GM12878 (cell line): Measurements from ENCODE around the gene CCDC68. TPM values are rescaled to one million over a fixed set of nuclear protein-coding genes. Genes with fewer than 3 reads are reported as not detected.

Experiments used
- ATAC-seq: fragments of 200-7000 bp; cut with Tn5 transposase; 3 replicates; pipeline ENCODE4 v1.9.1; 2020; ENCODE audit warnings: mild to moderate bottlenecking, moderate library complexity
- BruUV-seq: library from RNA; stranded (reverse); fragments of 400-500 nt; replicated peaks from 2 replicates; lab custom pipeline; 2021; lab: Mats Ljungman, UMichigan
- CTCF ChIA-PET: fragments of 300-600 bp; sonication (Branson Sonifier 250); formaldehyde crosslinking; extraction: SDS; loops from one replicate; lab custom pipeline; 2021; ENCODE audit warnings: inconsistent platforms; lab: Yijun Ruan, JAX
- POLR2A ChIA-PET: fragments of 350-600 bp; formaldehyde crosslinking; extraction: SDS; loops from one replicate; lab custom pipeline; 2021; ENCODE audit warnings: inconsistent platforms; lab: Charles Lee
- RAD21 ChIA-PET: fragments of 300-600 bp; sonication (Branson Sonifier 250); formaldehyde crosslinking; loops from one replicate; lab custom pipeline; 2023; ENCODE audit warnings: antibody characterized with exemption; ENCODE audit not compliant: unreplicated experiment; lab: Charles Lee
- SMC1A ChIA-PET: fragments of 300-600 bp; sonication (Branson Sonifier 250); formaldehyde crosslinking; loops from one replicate; lab custom pipeline; 2023; ENCODE audit not compliant: unreplicated experiment, uncharacterized antibody; lab: Charles Lee
- DNase-seq: peaks from one replicate; pipeline ENCODE4 v3.0.0-alpha.2; 2011; ENCODE audit warnings: low read depth, low spot score
- FAIRE-seq: peaks from 3 replicates; lab custom pipeline; 2011; peaks lifted over from hg19 to GRCh38; lab: Jason Lieb, UNC
- H2AFZ ChIP-seq: 2 replicates; pipeline ENCODE4 v1.6.0; 2011; ENCODE audit warnings: low read depth, low read length, control low read depth; ENCODE audit not compliant: control insufficient read depth
- H3K27ac ChIP-seq: 2 replicates; pipeline ENCODE4 v1.5.1; 2011; ENCODE audit warnings: control low read depth; ENCODE audit not compliant: control insufficient read depth, insufficient read depth
- H3K27me3 ChIP-seq, 2 experiments: replicated peaks in 1 of 2; 2 replicates each; pipeline versions ENCODE4 v1.6.0 to v1.6.1; 2011; ENCODE audit warnings: low read length in 1 of 2; ENCODE audit not compliant: control insufficient read depth in 2 of 2, insufficient read depth in 2 of 2
- H3K36me3 ChIP-seq, 2 experiments: 2 replicates each; pipeline ENCODE4 v1.5.1; 2011; ENCODE audit warnings: low read length in 1 of 2; ENCODE audit not compliant: control insufficient read depth in 2 of 2, insufficient read depth in 2 of 2
- H3K4me1 ChIP-seq: 2 replicates; pipeline ENCODE4 v1.6.1; 2011; ENCODE audit warnings: mild to moderate bottlenecking, low read length, moderate library complexity, mixed read lengths; ENCODE audit not compliant: control insufficient read depth, insufficient read depth
- H3K4me2 ChIP-seq: 2 replicates; pipeline ENCODE4 v1.6.0; 2011; ENCODE audit warnings: control low read depth; ENCODE audit not compliant: control insufficient read depth, insufficient read depth
- H3K4me3 ChIP-seq: fragments of 200-600 bp; sonication (generic); 2 replicates; pipeline ENCODE4 v1.5.1; 2016
- H3K79me2 ChIP-seq: 2 replicates; pipeline ENCODE4 v1.6.0; 2011; ENCODE audit warnings: low read length; ENCODE audit not compliant: control insufficient read depth, insufficient read depth
- H3K9ac ChIP-seq: 2 replicates; pipeline ENCODE4 v1.8.0; 2011; ENCODE audit warnings: low read length, control low read depth, mixed read lengths; ENCODE audit not compliant: control insufficient read depth, insufficient read depth
- H3K9me3 ChIP-seq: replicated peaks from 3 replicates; pipeline ENCODE4 v1.5.1; 2011; ENCODE audit warnings: mild to moderate bottlenecking, low read length; ENCODE audit not compliant: control insufficient read depth, insufficient read depth
- H4K20me1 ChIP-seq: 2 replicates; pipeline ENCODE4 v1.6.0; 2011; ENCODE audit not compliant: control insufficient read depth, insufficient read depth
- ATF7 ChIP-seq: fragments of 450-650 bp; IDR thresholded peaks from 2 replicates; pipeline ENCODE4 v1.6.1; 2016; ENCODE audit warnings: low read depth, mild to moderate bottlenecking
- BHLHE40 ChIP-seq, 2 experiments: fragments of 450-650 bp in 1 of 2; IDR thresholded peaks; 2 replicates each; pipeline ENCODE4 v1.6.1; 2011 to 2017; ENCODE audit warnings: low read depth in 2 of 2, borderline replicate concordance in 1 of 2, improper control_type of control experiment in 1 of 2, low read length in 1 of 2, mild to moderate bottlenecking in 1 of 2
- CBX5 ChIP-seq: sonication (generic); IDR thresholded peaks from 2 replicates; pipeline ENCODE4 v1.6.1; 2016; ENCODE audit warnings: low read depth, moderate library complexity, mild to moderate bottlenecking, inconsistent platforms
- ETV6 ChIP-seq, 2 experiments: fragments of 450-650 bp in 1 of 2; IDR thresholded peaks in 1 of 2; conservative IDR thresholded peaks in 1 of 2; 2 replicates each; pipeline ENCODE4 v1.6.1; 2014; ENCODE audit warnings: antibody characterized with exemption in 1 of 2, borderline replicate concordance in 1 of 2, low read depth in 1 of 2, mild to moderate bottlenecking in 1 of 2, moderate library complexity in 1 of 2
- GATAD2B ChIP-seq: fragments of 450-650 bp; conservative IDR thresholded peaks from 2 replicates; pipeline ENCODE4 v1.6.1; 2017; ENCODE audit warnings: low read depth, mild to moderate bottlenecking, moderate library complexity
- HCFC1 ChIP-seq: fragments of 150-350 bp; IDR thresholded peaks from 2 replicates; pipeline ENCODE4 v1.6.1; 2014; ENCODE audit warnings: low read length
- KAT2A ChIP-seq: conservative IDR thresholded peaks from 2 replicates; pipeline ENCODE4 v1.6.1; 2011; ENCODE audit warnings: low read depth, low read length; ENCODE audit not compliant: control insufficient read depth
- MYB ChIP-seq: fragments of 150-350 bp; IDR thresholded peaks from 2 replicates; pipeline ENCODE4 v1.6.1; 2014; ENCODE audit warnings: mild to moderate bottlenecking, low read depth, low read length, borderline replicate concordance
- PAX8 ChIP-seq: fragments of 450-650 bp; IDR thresholded peaks from 2 replicates; pipeline ENCODE4 v1.6.1; 2017; ENCODE audit warnings: mild to moderate bottlenecking, moderate library complexity
- PKNOX1 ChIP-seq: fragments of 450-650 bp; IDR thresholded peaks from 2 replicates; pipeline ENCODE4 v1.6.1; 2016; ENCODE audit warnings: mild to moderate bottlenecking
- RB1 ChIP-seq: fragments of 450-650 bp; formaldehyde crosslinking; IDR thresholded peaks from 2 replicates; pipeline ENCODE4 v1.6.1; 2017; ENCODE audit warnings: mild to moderate bottlenecking, borderline replicate concordance
- SIN3A ChIP-seq: IDR thresholded peaks from 2 replicates; pipeline ENCODE4 v1.6.1; 2012; ENCODE audit warnings: low read depth, low read length, improper control_type of control experiment
- SMAD5 ChIP-seq: IDR thresholded peaks from 2 replicates; pipeline ENCODE4 v1.6.1; 2016; ENCODE audit warnings: antibody characterized with exemption, low read depth
- STAT3 ChIP-seq: IDR thresholded peaks from 2 replicates; pipeline ENCODE4 v1.6.1; 2011; ENCODE audit warnings: low read depth, low read length, improper control_type of control experiment
- ZBTB4 ChIP-seq: fragments of 450-650 bp; formaldehyde crosslinking; IDR thresholded peaks from 2 replicates; pipeline ENCODE4 v1.4.0; 2022; ENCODE audit warnings: mild to moderate bottlenecking, moderate library complexity
- ZNF207 ChIP-seq: fragments of 450-650 bp; IDR thresholded peaks from 2 replicates; pipeline ENCODE4 v1.6.1; 2014; ENCODE audit warnings: antibody characterized with exemption, mild to moderate bottlenecking, borderline replicate concordance
- ZNF687 ChIP-seq: fragments of 450-650 bp; IDR thresholded peaks from 2 replicates; pipeline ENCODE4 v1.6.1; 2017; ENCODE audit warnings: mild to moderate bottlenecking, moderate library complexity
- WGBS: methylation state at CpG from one replicate; pipeline ENCODE4 v1.1.6; 2016; ENCODE audit warnings: low lambda C conversion rate; ENCODE audit not compliant: insufficient replicate concordance, insufficient coverage; ENCODE audit errors: missing lambda C conversion rate; 5-methylcytosine and 5-hydroxymethylcytosine counted together
- in situ Hi-C: fragments of 300-500 bp; cut with MboI; formaldehyde crosslinking; loops from 9 replicates; pipeline ENCODE4 v1.14.3; 2018; ENCODE audit warnings: mixed read lengths
- intact Hi-C: fragments of 100-400 bp; cut with micrococcal nuclease; formaldehyde crosslinking; loops from one replicate; pipeline ENCODE4 v1.14.2; 2022; ENCODE audit not compliant: unreplicated experiment
- polyA plus RNA-seq, 11 experiments: library from polyadenylated mRNA; depleted of rRNA in 4 of 11; unstranded in 6 of 11; stranded (reverse) in 5 of 11; fragments of >200 nt; fragmentation: Nextera tagmentation in 4 of 11; fragmentation: Illumina TruSeq in 1 of 11; extraction: Ambion mirVana in 4 of 11; extraction: Trizol in 1 of 11; gene quantifications; 1 replicate in 1 of 11; 2 replicates in 10 of 11; pipeline versions ENCODE4 v1.2.1 to v1.2.3, GENCODE V29; 2011 to 2016; ENCODE audit warnings: inconsistent platforms in 2 of 11, missing spikeins in 2 of 11, low read depth in 1 of 11
- total RNA-seq, 4 experiments: library from RNA; depleted of rRNA in 3 of 4; stranded (reverse); fragments of >200 nt in 3 of 4; fragmentation: Illumina TruSeq in 1 of 4; extraction: Trizol in 1 of 4; gene quantifications; 2 replicates each; pipeline versions ENCODE4 v1.2.1 to v1.2.3, GENCODE V29; 2013 to 2021

The CCDC68 gene
- total and polyA plus RNA-seq, 10 of the 15 experiments (the other 5 are each of a cell fraction or from before 2014, with no cell fraction given): 0.04 TPM; not detected in 9

- no TSS peak for BruUV-seq
- FAIRE-seq: no peak
- ChIA-PET CTCF (no interaction called here), RAD21 (no interaction called here), SMC1A (interaction anchor here (0.9 kb wide), 1 partner anchor 10 kb away, joined by 3 read pairs; no protein-coding TSS in a partner anchor), POLR2A (no interaction called here)
- H3K4me1 ChIP-seq: no peaks in the 10 kb centered on the region
- H3K9ac ChIP-seq: no peak overlapping the region
- 0% methylated on average over 2 of the region's 2 CpGs for WGBS
- intact Hi-C loops: no loop called here
- no peak for DNase-seq
- H3K4me2 ChIP-seq: no peak overlapping the region
- H3K27ac ChIP-seq: no peak overlapping the region
- H4K20me1 ChIP-seq: no peaks in the 10 kb centered on the region
- no peaks in the 10 kb centered on the region; the same call in 2 of the 3 replicates for H3K9me3 ChIP-seq
- H3K4me3 ChIP-seq: no peak overlapping the region
- in situ Hi-C loops: no loop called here
- H3K79me2 ChIP-seq: no peaks in the 10 kb centered on the region
- H3K36me3 ChIP-seq: no peaks in the 10 kb centered on the region
- H3K27me3 ChIP-seq: no peaks in the 10 kb centered on the region
- H2AFZ ChIP-seq: no peak overlapping the region
- no peak for ATAC-seq
- no peak for TF ChIP-seq KAT2A
- no peak for TF ChIP-seq ETV6 (conservative IDR thresholded peaks at IDR 0.05 in 1 of 2, IDR thresholded peaks at IDR 0.05 in 1 of 2; ENCODE audit: borderline replicate concordance in 1 of 2, low read depth in 1 of 2)
- TF ChIP-seq ZBTB4 (CRISPR knock-in tag): no peak
- TF ChIP-seq PKNOX1: no peak
- TF ChIP-seq SMAD5: no peak
- TF ChIP-seq MYB: no peak
- TF ChIP-seq HCFC1: no peak
- no peak for TF ChIP-seq ZNF207
- no peak for TF ChIP-seq SIN3A
- no peak for TF ChIP-seq GATAD2B
- TF ChIP-seq CBX5: no peak
- no peak for TF ChIP-seq RB1
- no peak for TF ChIP-seq STAT3
- TF ChIP-seq ATF7: no peak
- TF ChIP-seq PAX8: no peak
- no peak for TF ChIP-seq BHLHE40 (IDR thresholded peaks at IDR 0.05; ENCODE audit: borderline replicate concordance in 1 of 2, low read depth in 2 of 2, low read length in 1 of 2)
- TF ChIP-seq ZNF687: no peak
Measured at GRCh38 chr18:54911551-54911950, 47.7 kb downstream of the CCDC68 start.
